Hindlimb muscle (tissue), 1 donor: ENCODE measurements around the gene UGDH. TPM values are rescaled to one million over a fixed set of nuclear protein-coding genes. Genes with fewer than 3 reads are reported as not detected.

Source experiments
- DNase-seq: peaks from one replicate; pipeline ENCODE4 v3.0.0-alpha.2; 2013
- polyA plus RNA-seq: library from polyadenylated mRNA; unstranded; fragments of 120-200 nt; gene quantifications from one replicate; pipeline ENCODE4 v1.2.1, GENCODE V29; 2013; ENCODE audit not compliant: insufficient read length

The UGDH gene
- polyA plus RNA-seq, 1 donor = 39.9 TPM

GRCh38 chr4:39452153-39452859 lies 74.9 kb downstream of the UGDH start:
- DNase-seq = no peak

GRCh38 chr4:39451423-39452023 lies 75.7 kb downstream of the UGDH start:
- DNase-seq = no peak

- DNase-seq = no peak
Measured at GRCh38 chr4:39450618-39451017, 76.6 kb downstream of the UGDH start.

Other genes with a start within 250 kb of the UGDH start
- 29.6 TPM for gene RFC1, start 161.1 kb downstream of the UGDH start, polyA plus RNA-seq
- gene KLB, start 120.5 kb downstream of the UGDH start, polyA plus RNA-seq = 0.50 TPM
- 704 TPM for gene RPL9, start 68.5 kb downstream of the UGDH start, polyA plus RNA-seq
- 30.1 TPM for gene LIAS, start 68.4 kb downstream of the UGDH start, polyA plus RNA-seq
- 15.0 TPM for gene SMIM14, start 111.4 kb upstream of the UGDH start, polyA plus RNA-seq
- gene UBE2K, start 170.7 kb upstream of the UGDH start, polyA plus RNA-seq = 41.0 TPM